Ovary (tissue), 9 donors: ENCODE measurements around the gene RB1. TPM values are rescaled to one million over a fixed set of nuclear protein-coding genes. Genes with fewer than 3 reads are reported as not detected.

Experiments used
- DNase-seq, 5 donors: peaks; one replicate each; pipeline ENCODE4 v3.0.0-alpha.2; 2019 to 2020
- H3K27ac ChIP-seq, 2 donors: fragments of 200-600 bp; one replicate each; pipeline versions ENCODE4 v1.5.1 to v1.8.0; 2019 to 2022
- H3K27me3 ChIP-seq: fragments of 200-600 bp; one replicate; pipeline ENCODE4 v1.8.0; 2022
- H3K36me3 ChIP-seq: fragments of 200-600 bp; sonication (generic); one replicate; pipeline ENCODE4 v1.5.1; 2019
- H3K4me1 ChIP-seq: one replicate; pipeline ENCODE4 v1.8.1; 2013; ENCODE audit warnings: mild to moderate bottlenecking, moderate library complexity; ENCODE audit not compliant: insufficient read depth
- H3K4me3 ChIP-seq: fragments of 200-600 bp; sonication (generic); one replicate; pipeline ENCODE4 v1.5.1; 2017
- H3K9me3 ChIP-seq, 2 donors: fragments of 200-600 bp in 1 of 2; sonication (generic) in 1 of 2; one replicate each; pipeline versions ENCODE4 v1.5.1 to v1.8.1; 2013 to 2019; ENCODE audit warnings: mild to moderate bottlenecking in 1 of 2, moderate library complexity in 1 of 2
- CTCF ChIP-seq, 3 donors: fragments of 450-650 bp in 2 of 3; fragments of 200-600 bp in 1 of 3; IDR thresholded peaks; one replicate each; pipeline versions ENCODE4 v1.5.1 to v1.8.0; 2016 to 2022; ENCODE audit warnings: antibody characterized with exemption in 3 of 3, mild to moderate bottlenecking in 1 of 3
- EP300 ChIP-seq: sonication (generic); formaldehyde crosslinking; IDR thresholded peaks from one replicate; pipeline ENCODE4 v1.6.1; 2017; ENCODE audit warnings: antibody characterized with exemption
- POLR2A ChIP-seq: fragments of 450-650 bp; IDR thresholded peaks from one replicate; pipeline ENCODE4 v1.6.1; 2017; ENCODE audit warnings: antibody characterized with exemption, mild to moderate bottlenecking, moderate library complexity
- WGBS, 3 donors: extraction: QIAGEN DNeasy Blood & Tissue Kit in 1 of 3; methylation state at CpG; one replicate each; pipeline versions ENCODE4 v1.1.5 to v1.1.7; 2013 to 2017; 5-methylcytosine and 5-hydroxymethylcytosine counted together
- intact Hi-C, 4 donors: fragments of 100-400 bp; cut with DNase I; formaldehyde crosslinking; loops; one replicate each; pipeline versions ENCODE4 v1.11.0 to v1.15.1; 2022 to 2023
- polyA plus RNA-seq, 2 donors: library from polyadenylated mRNA; stranded (reverse); fragments of 200-250 nt in 1 of 2; fragments of 350-450 nt in 1 of 2; fragmentation: Illumina TruSeq in 1 of 2; extraction: RNeasy Lipid Tissue Mini Kit (QIAGEN cat#74804) in 1 of 2; gene quantifications; one replicate each; pipeline ENCODE4 v1.2.3, GENCODE V29; 2013 to 2014
- total RNA-seq, 7 donors: library from RNA; depleted of rRNA in 2 of 7; stranded (reverse); fragments of >200 nt in 2 of 7; fragmentation: NEBNext Ultra II Directional in 3 of 7; extraction: Animal tissue kit (Norgen Biotek cat#: 25700) in 3 of 7; gene quantifications; one replicate each; pipeline versions ENCODE4 v1.1.0 to v1.2.4, GENCODE V29; 2016 to 2023
- donor health status: DM: no; HTN: no; CAD: no; lungs with moderate emphysema.
- donor health status: DM: no; HTN: no; CAD: no.
- donor health status: Bipolar disorder and iron deficiency.
- donor health status: DM: yes; HTN: yes; CAD: no.
- donor health status: DM: no; HTN: no; CAD: no.
- donor health status: DM: yes; HTN: yes; CAD: no.

RB1 gene
- total and polyA plus RNA-seq, 9 donors = 11.4 to 36.6 (median 27.1) TPM

- Histone ChIP-seq H3K9me3 (no peaks in the 10 kb centered on the region), H3K4me1 (no peaks in the 10 kb centered on the region), H3K27me3 (no peaks in the 10 kb centered on the region), H3K36me3 (no peaks in the 10 kb centered on the region), H3K4me3 (no peak overlapping the region), H3K27ac (no peak overlapping the region)
- TF ChIP-seq POLR2A = no peak
- TF ChIP-seq EP300 = no peak
- TF ChIP-seq CTCF (IDR thresholded peaks at IDR 0.05) = no peak
- WGBS, 3 donors = 77 to 79% (median 78%) methylated on average over 34 to 41 of the region's 41 CpGs
- intact Hi-C loops = no loop called here
- DNase-seq = peak in 1 of 5 donors; percentile 22
These were observed 14.2 kb downstream of the RB1 start for GRCh38 chr13:48317511-48318376.

- H3K36me3 ChIP-seq = no peaks in the 10 kb centered on the region
These were observed 14.8 kb downstream of the RB1 start for GRCh38 chr13:48318377-48318811.

GRCh38 chr13:48318821-48319511, 15.4 kb downstream of the RB1 start:
- DNase-seq = peak in 4 of 5 donors; percentile 18 to 47 (median 36)
- no peak overlapping the region for H3K27ac ChIP-seq
- intact Hi-C loops = no loop called here
- 59 to 80% (median 67%) methylated on average over 41 to 47 of the region's 47 CpGs for WGBS, 3 donors
- TF ChIP-seq CTCF (IDR thresholded peaks at IDR 0.05) = no peak
- TF ChIP-seq POLR2A = no peak
- no peak for TF ChIP-seq EP300
- H3K4me1 ChIP-seq = no peaks in the 10 kb centered on the region
- no peaks in the 10 kb centered on the region for H3K9me3 ChIP-seq
- no peaks in the 10 kb centered on the region for H3K27me3 ChIP-seq
- no peak overlapping the region for H3K4me3 ChIP-seq
- H3K36me3 ChIP-seq = no peaks in the 10 kb centered on the region

More at GRCh38 chr13:48318377-48318811, 14.8 kb downstream of the RB1 start:
- 69 to 72% (median 71%) methylated on average over 28 of the region's 28 CpGs for WGBS, 3 donors
- DNase-seq = no peak
- no peaks in the 10 kb centered on the region for H3K9me3 ChIP-seq
- H3K27ac ChIP-seq = no peak overlapping the region
- H3K4me3 ChIP-seq = no peak overlapping the region
- H3K4me1 ChIP-seq = no peaks in the 10 kb centered on the region
- intact Hi-C loops = no loop called here
- TF ChIP-seq POLR2A (no peak), EP300 (no peak), CTCF (IDR thresholded peaks at IDR 0.05) (no peak)
- no peaks in the 10 kb centered on the region for H3K27me3 ChIP-seq

GRCh38 chr13:48319531-48320398, 16.2 kb downstream of the RB1 start:
- no peak for DNase-seq
- H3K36me3 ChIP-seq = no peaks in the 10 kb centered on the region
- H3K4me3 ChIP-seq = no peak overlapping the region
- no peaks in the 10 kb centered on the region for H3K4me1 ChIP-seq
- WGBS, 3 donors = 76 to 85% (median 81%) methylated on average over 48 of the region's 48 CpGs
- TF ChIP-seq CTCF (IDR thresholded peaks at IDR 0.05) = no peak
- no peak for TF ChIP-seq EP300
- TF ChIP-seq POLR2A = no peak
- H3K27me3 ChIP-seq = no peaks in the 10 kb centered on the region
- H3K27ac ChIP-seq = no peak overlapping the region
- no peaks in the 10 kb centered on the region for H3K9me3 ChIP-seq
- intact Hi-C loops = no loop called here
